GM18508 (cell line): ENCODE data around the gene ING2.
"Not testable (repeated sequence)": the region's sequence is repeated elsewhere in the genome, so short reads cannot be mapped to it uniquely, and the experiment has no call there.

Experiments used
- ATAC-seq: cut with Tn5 transposase; IDR thresholded peaks from one replicate; pipeline ENCODE4 v1.9.1; 2021; ENCODE audit warnings: moderate number of reproducible peaks; ENCODE audit not compliant: insufficient read depth, unreplicated experiment

The ING2 gene

DNA sequence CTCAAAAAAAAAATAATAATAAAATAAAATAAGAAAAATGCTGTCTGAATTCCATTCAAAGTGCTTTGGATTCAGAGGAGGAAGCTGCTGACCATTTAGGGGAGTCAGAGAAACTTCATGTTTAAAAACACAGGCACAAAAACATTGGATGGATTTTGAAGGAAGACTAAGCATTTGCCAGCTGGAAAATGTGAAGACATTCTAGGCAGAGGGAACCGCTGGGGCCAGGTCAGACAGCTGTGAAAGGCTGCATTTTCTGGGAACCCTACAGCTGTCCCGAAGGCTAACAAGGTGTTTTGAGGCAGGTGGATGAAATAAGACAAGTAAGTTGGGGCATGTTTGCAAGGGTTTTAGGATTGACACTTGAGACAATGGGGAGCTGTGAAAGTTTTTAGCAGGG lies 38.6 kb downstream of the ING2 start:
- ATAC-seq, result no peak

DNA sequence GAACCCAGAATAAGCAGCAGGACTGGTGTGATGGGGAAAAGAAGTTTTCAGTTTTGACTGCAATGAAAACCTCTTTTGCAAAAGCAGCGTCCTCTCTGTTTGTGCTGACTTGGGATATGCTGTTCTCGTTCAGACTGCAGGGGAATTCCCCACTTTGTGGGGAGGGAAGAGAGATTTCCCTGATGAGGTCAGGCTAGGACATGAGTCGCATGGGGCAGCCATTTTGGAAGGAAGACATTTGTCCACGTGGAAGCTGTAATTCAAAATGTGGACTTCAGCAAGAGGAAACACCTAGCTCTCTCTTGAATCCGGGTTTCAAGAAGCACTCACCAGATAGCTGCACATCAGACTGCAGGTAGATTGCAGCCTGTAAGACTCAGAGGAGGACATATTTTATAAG lies 39.3 kb downstream of the ING2 start:
- no peak for ATAC-seq

DNA sequence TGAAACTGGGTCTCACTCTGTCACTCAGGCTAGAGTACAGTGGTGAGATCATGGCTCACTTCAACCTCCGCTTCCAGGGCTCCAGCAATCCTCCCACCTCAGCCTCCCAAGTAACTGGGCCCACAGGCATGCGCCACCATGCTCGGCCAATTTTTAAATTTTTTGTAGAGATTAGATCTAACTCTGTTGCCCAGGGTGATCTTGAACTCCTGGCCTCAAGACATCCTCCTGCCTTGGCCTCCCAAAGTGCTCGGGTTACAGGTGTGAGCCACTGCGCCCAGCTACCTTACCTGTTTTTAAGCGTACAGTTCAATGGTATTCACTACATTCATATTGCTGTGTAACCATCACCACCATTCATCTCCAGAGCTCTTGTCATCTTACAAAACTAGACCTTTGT lies 41.5 kb downstream of the ING2 start:
- no peak for ATAC-seq

DNA sequence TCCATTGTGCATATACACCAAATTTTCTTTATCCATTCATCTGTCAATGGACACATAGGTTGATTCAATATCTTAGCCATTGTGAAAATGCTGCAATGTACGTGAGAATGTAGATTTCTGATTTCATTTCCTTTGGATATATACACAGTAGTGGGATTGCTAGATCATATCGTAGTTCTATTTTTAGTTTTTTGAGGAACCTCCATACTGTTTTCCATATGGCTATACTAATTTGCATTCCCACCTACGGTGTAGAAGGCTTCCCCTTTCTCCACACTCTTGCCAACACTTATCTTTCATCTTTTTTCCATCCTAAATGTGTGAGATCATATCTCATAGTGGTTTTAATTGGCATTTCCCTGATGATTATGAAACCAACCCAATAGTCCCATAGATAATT lies 43.4 kb downstream of the ING2 start:
- no peak for ATAC-seq

DNA sequence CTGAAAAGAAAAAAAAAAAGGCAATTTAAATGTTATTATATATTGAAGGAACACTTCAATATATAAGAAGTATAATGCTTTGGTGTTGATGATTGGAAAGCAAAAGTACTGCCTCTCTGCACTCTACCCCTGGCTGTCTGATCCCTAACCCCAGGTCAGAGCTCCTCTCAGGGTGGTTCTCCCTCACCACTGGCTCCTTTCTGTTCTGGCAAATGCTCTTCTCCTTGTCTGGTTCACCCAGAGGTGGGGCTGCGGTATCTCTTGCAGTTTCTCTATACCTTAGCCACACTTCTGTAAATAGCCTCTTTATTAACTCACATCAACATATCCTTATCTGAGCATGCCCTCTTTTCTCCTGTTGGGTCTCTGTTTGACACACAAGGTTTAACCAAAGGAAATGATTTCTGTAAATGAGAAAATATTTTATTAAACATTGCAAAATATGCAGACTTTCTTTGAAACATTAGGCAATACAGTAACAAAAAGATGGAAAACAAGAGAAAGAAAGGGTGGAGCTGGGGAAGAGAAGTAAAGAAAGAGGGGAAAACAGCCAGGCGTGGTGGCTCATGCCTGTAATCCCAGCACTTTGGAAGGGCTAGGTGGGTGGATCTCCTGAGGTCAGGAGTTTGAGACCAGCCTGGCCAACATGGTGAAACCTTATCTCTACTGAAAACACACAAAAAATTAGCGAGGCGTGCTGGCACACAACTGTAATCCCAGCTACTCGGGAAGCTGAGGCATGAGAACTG lies 45.7 kb downstream of the ING2 start:
- ATAC-seq, result no peak

DNA sequence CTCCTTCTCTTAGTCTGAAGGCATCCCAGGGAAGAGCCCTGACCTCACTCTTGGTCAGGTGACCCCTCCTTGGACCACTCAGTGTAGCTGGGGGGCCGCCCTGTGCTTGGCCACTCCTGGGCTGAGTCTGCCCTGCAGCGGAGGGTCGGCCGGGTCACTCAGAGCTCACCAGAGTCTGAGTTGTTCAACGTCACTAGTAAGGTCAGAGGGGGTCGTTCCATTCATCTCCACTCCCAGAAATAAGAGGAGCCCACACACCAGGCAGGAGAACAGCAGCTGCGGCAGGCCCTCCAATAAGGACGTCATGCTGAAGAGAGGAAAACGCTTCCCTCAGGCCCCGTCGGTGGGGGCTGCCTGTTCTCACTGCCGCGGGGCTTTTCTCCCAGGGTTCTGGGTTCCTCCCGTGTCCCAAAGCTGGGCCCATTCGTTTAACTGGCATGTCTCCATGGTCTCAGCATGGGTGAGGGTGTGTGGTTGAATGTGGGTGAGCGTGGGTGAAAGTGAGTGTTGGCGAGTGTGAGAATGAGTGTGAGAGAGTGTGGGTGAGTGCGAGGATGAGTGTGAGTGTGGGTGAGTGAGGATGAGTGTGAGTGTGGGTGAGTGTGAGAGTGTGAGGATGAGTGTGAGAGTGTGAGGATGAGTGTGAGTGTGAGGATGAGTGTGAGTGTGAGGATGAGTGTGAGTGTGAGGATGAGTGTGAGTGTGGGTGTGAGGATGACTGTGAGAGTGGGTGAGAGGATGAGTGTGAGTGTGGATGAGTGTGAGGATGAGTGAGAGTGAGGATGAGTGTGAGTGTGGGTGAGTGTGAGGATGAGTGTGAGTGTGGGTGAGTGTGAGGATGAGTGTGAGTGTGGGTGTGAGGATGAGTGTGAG lies 47.7 kb downstream of the ING2 start:
- no peak for ATAC-seq

DNA sequence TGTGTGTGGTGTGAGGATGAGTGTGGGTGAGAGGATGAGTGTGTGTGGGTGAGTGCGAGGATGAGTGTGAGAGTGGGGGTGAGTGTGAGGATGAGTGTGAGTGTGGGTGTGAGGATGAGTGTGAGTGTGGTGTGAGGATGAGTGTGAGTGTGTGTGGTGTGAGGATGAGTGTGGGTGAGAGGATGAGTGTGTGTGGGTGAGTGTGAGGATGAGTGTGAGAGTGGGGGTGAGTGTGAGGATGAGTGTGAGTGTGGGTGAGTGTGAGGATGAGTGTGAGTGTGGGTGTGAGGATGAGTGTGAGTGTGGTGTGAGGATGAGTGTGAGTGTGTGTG lies 48.3 kb downstream of the ING2 start:
- not testable (repeated sequence) for ATAC-seq

DNA sequence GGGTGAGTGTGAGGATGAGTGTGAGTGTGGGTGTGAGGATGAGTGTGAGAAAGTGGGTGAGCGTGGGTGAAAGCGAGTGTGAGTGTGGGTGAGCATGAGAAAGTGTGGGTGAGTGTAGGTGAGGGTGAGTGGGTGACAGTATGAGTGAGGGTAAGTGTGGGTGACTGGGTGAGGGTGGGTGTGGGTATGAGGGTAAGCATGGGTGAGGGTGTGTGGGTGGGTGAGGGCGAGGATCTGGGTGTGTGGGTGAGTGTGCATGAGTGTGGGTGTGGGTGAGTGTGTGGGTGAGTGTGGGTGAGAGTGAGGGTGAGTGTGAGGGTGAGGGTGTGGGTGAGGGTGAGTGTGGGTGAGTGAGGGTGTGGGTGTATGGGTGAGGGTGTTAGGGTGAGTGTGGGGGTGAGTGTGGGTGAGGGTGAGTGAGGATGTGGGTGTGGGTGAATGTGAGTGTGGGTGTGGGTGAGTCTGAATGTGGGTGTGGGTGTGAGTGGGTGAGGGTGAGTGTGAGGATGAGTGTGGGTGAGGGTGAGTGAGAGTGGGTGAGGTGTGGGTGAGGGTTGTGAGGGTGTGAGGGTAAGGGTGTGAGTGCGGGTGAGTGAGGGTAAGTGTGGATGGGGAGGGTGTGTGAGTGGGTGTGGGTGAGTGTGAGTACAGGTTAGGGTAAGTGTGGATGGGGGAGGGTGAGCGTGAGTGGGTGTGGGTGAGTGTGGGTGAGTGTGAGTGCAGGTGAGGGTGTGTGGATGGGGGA lies 48.9 kb downstream of the ING2 start:
- no peak for ATAC-seq

DNA sequence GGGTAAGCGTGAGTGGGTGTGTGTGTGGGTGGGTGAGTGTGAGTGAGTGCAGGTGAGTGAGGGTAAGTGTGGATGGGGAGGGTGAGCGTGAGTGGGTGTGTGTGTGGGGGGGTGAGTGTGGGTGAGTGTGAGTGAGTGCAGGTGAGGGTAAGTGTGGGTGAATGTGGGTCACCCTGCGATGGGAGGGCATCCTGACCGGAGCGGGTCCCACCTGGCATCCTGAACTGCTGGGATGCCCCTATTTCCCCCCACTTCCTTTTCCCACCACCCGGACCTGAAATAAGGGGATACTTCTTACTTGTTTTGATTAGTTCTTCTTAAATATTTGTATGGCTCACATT lies 49.5 kb downstream of the ING2 start:
- no peak for ATAC-seq

DNA sequence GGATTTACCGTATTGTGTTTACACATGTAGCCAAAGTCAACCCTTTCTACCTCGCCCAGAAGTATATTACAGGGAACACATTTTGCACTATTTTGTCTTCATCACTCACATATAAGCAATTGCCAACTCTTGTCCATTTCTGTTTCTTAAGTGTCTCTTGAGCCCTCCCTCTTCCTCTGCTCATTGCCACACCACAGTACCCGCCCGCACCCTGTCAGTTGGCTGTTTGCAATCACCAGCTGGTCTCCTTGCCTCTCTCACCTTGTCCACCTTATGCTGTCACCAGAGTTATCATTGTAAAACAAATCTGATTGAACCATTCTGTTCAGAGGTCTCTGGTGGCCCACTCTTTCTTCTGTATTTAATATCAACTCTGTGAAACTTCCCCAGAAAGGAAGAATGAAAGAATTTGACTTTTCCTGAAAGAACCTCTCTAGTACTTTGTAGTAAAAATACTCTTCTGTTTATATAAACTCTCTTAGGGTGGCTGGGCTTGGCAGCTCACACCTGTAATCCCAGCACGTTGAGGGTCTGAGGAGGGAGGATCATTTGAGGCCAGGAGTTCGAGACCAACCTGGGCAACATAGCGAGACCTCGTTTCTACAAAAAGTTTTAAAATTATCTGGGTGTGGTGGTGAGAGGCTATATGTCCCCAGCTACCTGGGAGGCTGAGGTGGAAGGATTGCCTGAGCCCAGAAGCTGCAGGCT lies 50.2 kb downstream of the ING2 start:
- no peak for ATAC-seq

DNA sequence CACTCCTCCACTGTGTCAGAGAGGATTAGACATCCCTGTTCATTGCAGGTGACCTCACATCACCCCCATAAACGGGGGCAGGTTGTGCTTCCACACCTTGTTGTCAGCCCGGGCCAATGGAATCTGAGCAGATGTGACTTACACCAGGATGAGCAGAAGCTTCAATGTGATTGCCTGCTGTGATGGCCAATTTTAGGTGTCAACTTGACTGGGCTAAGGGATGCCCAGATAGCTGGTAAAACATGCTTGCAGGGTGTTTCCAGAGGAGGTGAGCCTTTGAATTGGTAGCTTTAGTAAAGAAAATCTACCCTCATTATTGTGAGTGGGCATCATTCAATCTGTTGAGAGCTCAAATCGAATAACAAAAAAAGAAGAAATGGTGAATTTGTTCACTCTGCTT lies 52.1 kb downstream of the ING2 start:
- no peak for ATAC-seq

DNA sequence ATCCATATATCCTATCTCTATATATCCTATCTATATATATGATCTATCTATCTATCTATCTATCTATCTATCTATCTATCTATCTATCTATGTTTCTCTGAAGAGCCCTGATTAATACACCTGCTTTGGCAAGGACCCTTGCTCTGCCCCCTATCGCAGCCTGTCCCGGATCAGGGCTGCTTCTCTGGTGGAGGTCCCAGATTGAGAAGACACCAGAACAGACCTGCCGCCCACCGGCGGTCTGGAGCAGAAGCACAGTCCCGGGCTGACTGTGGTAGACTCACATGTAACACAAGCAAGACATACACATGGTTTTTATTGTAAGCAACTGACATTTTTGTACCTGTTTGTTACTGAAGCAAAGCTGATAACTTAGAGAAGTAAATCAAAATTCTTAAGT lies 52.8 kb downstream of the ING2 start:
- no peak for ATAC-seq

DNA sequence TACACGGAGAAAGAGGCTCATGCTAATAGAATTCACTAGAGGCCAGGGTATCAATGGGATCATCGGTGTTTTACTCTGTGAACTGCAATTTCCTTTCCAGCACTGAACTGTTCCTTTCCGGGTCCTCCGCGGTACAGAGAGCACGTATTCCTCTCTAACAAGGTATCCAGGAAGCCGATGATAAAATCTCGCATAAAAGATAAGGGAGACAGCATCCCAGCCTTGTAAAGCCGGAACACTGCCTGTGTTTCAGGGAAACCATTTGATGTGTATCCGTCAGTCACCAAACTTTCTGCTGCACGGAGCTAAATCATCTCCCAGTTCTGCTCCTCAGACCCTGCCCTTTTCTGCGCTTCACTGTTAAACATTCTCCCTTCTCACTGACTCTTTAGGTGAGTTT lies 54.0 kb downstream of the ING2 start:
- ATAC-seq, result no peak

DNA sequence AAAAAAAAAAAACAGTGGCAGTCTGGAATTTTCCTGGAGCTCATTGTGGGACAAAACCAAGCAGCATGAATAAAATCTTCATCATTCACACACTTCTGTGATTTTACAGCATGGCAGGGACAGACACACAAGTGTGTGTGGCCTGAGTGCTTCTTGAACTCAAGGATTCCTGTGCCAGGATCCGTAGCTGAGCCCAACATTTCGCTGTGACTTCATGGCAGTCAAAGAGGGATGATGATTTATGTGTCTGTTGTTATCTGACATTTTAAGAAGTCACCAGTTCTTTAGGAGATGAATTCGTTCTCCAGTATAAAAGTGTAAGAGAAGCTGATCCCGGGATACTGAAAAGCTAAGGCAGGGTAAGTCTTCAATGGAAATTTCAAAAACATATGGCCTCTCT lies 57.0 kb downstream of the ING2 start:
- no peak for ATAC-seq
